ENCODE results near the gene KCNJ8. TPM values are rescaled to one million over a fixed set of nuclear protein-coding genes. Genes with fewer than 3 reads are reported as not detected.

The KCNJ8 gene
- total and polyA plus RNA-seq, 2 of the 8 experiments (the other 6 are each of a cell fraction or from before 2014, with no cell fraction given), result 0.48 to 1.4 TPM

GRCh38 chr12:21795648-21796328 lies 21.3 kb upstream of the KCNJ8 start:
- TF ChIP-seq TEAD4 (IDR thresholded peaks at IDR 0.05; ENCODE audit: low read depth, low read length) (no peak), BCL11A (IDR thresholded peaks at IDR 0.05; ENCODE audit: low read depth in 2 of 2, low read length in 2 of 2) (no peak), KDM1A (IDR thresholded peaks at IDR 0.05; ENCODE audit: borderline replicate concordance, low read length) (no peak), RFX5 (IDR thresholded peaks at IDR 0.05; ENCODE audit: borderline replicate concordance, low read depth, low read length) (no peak), USF2 (IDR thresholded peaks at IDR 0.05; ENCODE audit: low read length) (no peak), EGR1 (IDR thresholded peaks at IDR 0.05; ENCODE audit: borderline replicate concordance, low read depth, low read length) (no peak), YY1 (IDR thresholded peaks at IDR 0.05; ENCODE audit: low read depth, low read length) (no peak), SIN3A (conservative IDR thresholded peaks at IDR 0.05 in 1 of 2, IDR thresholded peaks at IDR 0.05 in 1 of 2; ENCODE audit: low read depth in 1 of 2, low read length in 2 of 2) (no peak), CTCF (IDR thresholded peaks at IDR 0.05; ENCODE audit: control extremely low read depth in 1 of 3, insufficient read depth in 1 of 3, low read depth in 1 of 3, low read length in 3 of 3) (no peak)
- POLR2A ChIA-PET (ENCODE audit: partially characterized antibody), result no interaction called here
- Histone ChIP-seq H3K4ac (replicated peaks; ENCODE audit: insufficient read length, low read depth, low read length) (no peak overlapping the region), H2BK5ac (ENCODE audit: low read depth, low read length) (no peak overlapping the region), H2AK5ac (ENCODE audit: low read depth, low read length) (no peak overlapping the region), H3K4me3 (ENCODE audit: extremely low read depth in 1 of 4, insufficient read depth in 2 of 4, low read depth in 3 of 4, low read length in 4 of 4) (no peak overlapping the region), H3K18ac (ENCODE audit: extremely low read depth, low read length) (no peak overlapping the region), H2BK15ac (ENCODE audit: low read length) (no peak overlapping the region), H3K79me2 (ENCODE audit: control insufficient read depth in 1 of 2, insufficient read depth in 2 of 2, low read length in 2 of 2) (no peaks in the 10 kb centered on the region), H2AFZ (ENCODE audit: low read length) (no peak overlapping the region), H3K4me1 (replicated peaks in 1 of 4; ENCODE audit: control insufficient read depth in 3 of 4, insufficient read depth in 4 of 4, low read length in 3 of 4) (no peaks in the 10 kb centered on the region), H3K27me3 (replicated peaks in 1 of 4; ENCODE audit: control insufficient read depth in 3 of 4, extremely low read depth in 1 of 4, insufficient read depth in 3 of 4, low read length in 3 of 4) (no peaks in the 10 kb centered on the region), H3K9me3 (ENCODE audit: insufficient read depth in 2 of 2, low read depth in 1 of 2, low read length in 1 of 2) (no peaks in the 10 kb centered on the region), H3K27ac (ENCODE audit: low read depth, low read length) (no peak overlapping the region), H3K36me3 (ENCODE audit: control insufficient read depth in 2 of 4, insufficient read depth in 4 of 4, low read length in 3 of 4) (no peaks in the 10 kb centered on the region), H4K5ac (ENCODE audit: insufficient read length, low read depth, low read length) (no peak overlapping the region), H3K23me2 (ENCODE audit: low read depth, low read length) (no peaks in the 10 kb centered on the region), H4K8ac (ENCODE audit: extremely low read depth, insufficient read depth, low read length) (no peak overlapping the region), H4K91ac (replicated peaks; ENCODE audit: insufficient read length, low read length) (no peak overlapping the region), H2BK120ac (replicated peaks; ENCODE audit: low read depth, low read length) (no peak overlapping the region), H2BK20ac (ENCODE audit: low read length) (no peak overlapping the region), H2BK12ac (ENCODE audit: low read depth, low read length) (no peak overlapping the region), H4K20me1 (replicated peaks in 1 of 2; ENCODE audit: control insufficient read depth in 1 of 2, insufficient read depth in 2 of 2, low read length in 2 of 2) (no peaks in the 10 kb centered on the region), H3K9ac (replicated peaks in 1 of 4; ENCODE audit: extremely low read depth in 1 of 4, low read depth in 3 of 4, low read length in 3 of 4) (no peak overlapping the region), H3K14ac (ENCODE audit: insufficient read length) (no peak overlapping the region), H3K56ac (replicated peaks; ENCODE audit: insufficient read length, low read depth, low read length) (no peak overlapping the region), H3K4me2 (ENCODE audit: insufficient read depth in 1 of 2, low read depth in 2 of 2, low read length in 2 of 2) (no peak overlapping the region), H3K79me1 (ENCODE audit: low read depth, low read length) (no peaks in the 10 kb centered on the region), H3K23ac (ENCODE audit: insufficient read length) (no peak overlapping the region)
- WGBS, 2 experiments (ENCODE audit: extremely low coverage in 1 of 2, insufficient coverage in 1 of 2, insufficient read length in 1 of 2, insufficient replicate concordance in 2 of 2, low coverage in 1 of 2, low lambda C conversion rate in 2 of 2, missing lambda C conversion rate in 1 of 2), result 95% methylated on average over 10 of the region's 10 CpGs; no CpG with 5 or more reads in 1 of the 2 experiments
- no peak for DNase-seq (ENCODE audit: low read depth in 1 of 2, low spot score in 2 of 2)
- no peak for FAIRE-seq
- CTCF ChIA-PET (ENCODE audit: partially characterized antibody), result interaction anchor here (0.9 to 1.2 kb wide), 2 partner anchors 14 to 193 kb away, joined by 3 to 4 read pairs; no protein-coding TSS in a partner anchor
